OCI-LY7 (cell line): Measurements from ENCODE around the gene GNA12.

Source experiments
- EZH2phosphoT487 ChIP-seq: fragments of 200-600 bp; sonication (generic); IDR thresholded peaks from 2 replicates; pipeline ENCODE4 v1.6.1; 2018; ENCODE audit warnings: low read depth, borderline replicate concordance, mild to moderate bottlenecking, mixed run types, antibody characterized with exemption, low read length, moderate library complexity, mixed read lengths
- TF ChIP-seq, protein P1 (sequence below): fragments of 200-600 bp; sonication (generic); conservative IDR thresholded peaks from 2 replicates; pipeline ENCODE4 v1.5.1; 2014; ENCODE audit warnings: mild to moderate bottlenecking, antibody characterized with exemption, low read length, moderate library complexity, mixed read lengths

DNA sequence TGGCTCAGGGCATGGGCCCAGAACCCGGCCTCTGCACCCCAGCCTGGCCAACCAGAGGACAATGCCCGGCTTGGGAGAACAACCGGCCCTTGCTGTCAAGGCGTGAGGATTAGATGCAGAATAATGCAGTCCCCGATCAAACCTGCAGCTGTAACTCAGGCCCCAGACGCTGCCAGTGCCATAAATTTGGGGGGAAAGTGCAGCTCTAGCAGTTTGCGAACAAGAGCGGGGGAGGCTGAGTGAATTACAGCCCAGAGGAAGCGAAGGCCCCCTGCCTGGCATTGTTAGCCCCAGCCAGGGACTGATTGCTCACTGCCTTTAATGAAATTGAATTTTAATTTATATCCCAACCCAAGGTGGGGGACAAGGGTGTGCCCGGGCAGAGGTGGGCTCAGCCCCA, 38.0 kb upstream of the GNA12 start:
- TF ChIP-seq, protein P1, sequence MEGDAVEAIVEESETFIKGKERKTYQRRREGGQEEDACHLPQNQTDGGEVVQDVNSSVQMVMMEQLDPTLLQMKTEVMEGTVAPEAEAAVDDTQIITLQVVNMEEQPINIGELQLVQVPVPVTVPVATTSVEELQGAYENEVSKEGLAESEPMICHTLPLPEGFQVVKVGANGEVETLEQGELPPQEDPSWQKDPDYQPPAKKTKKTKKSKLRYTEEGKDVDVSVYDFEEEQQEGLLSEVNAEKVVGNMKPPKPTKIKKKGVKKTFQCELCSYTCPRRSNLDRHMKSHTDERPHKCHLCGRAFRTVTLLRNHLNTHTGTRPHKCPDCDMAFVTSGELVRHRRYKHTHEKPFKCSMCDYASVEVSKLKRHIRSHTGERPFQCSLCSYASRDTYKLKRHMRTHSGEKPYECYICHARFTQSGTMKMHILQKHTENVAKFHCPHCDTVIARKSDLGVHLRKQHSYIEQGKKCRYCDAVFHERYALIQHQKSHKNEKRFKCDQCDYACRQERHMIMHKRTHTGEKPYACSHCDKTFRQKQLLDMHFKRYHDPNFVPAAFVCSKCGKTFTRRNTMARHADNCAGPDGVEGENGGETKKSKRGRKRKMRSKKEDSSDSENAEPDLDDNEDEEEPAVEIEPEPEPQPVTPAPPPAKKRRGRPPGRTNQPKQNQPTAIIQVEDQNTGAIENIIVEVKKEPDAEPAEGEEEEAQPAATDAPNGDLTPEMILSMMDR: no peak
- no peak for TF ChIP-seq EZH2phosphoT487
